Calu3 (cell line): Measurements from ENCODE around the gene ZNF275. TPM values are rescaled to one million over a fixed set of nuclear protein-coding genes. Genes with fewer than 3 reads are reported as not detected.

ENCODE experiments used
- BruUV-seq: library from RNA; stranded (reverse); fragments of 400-500 nt; replicated peaks from 2 replicates; lab custom pipeline; 2021; lab: Mats Ljungman, UMichigan
- CTCF ChIA-PET: fragments of 300-600 bp; sonication (Branson Sonifier 250); formaldehyde crosslinking; loops from one replicate; lab custom pipeline; 2022; ENCODE audit warnings: antibody characterized with exemption; lab: Charles Lee
- DNase-seq: peaks from one replicate; pipeline ENCODE4 v3.0.0; 2022
- H3K27ac Mint-ChIP-seq: one replicate; pipeline ENCODE4 v1.8.0; 2022; ENCODE audit warnings: mixed read lengths; ENCODE audit not compliant: unreplicated experiment
- H3K27me3 Mint-ChIP-seq: one replicate; pipeline ENCODE4 v1.8.0; 2022; ENCODE audit warnings: mixed read lengths; ENCODE audit not compliant: unreplicated experiment
- H3K36me3 Mint-ChIP-seq: one replicate; pipeline ENCODE4 v1.8.0; 2022; ENCODE audit warnings: mild to moderate bottlenecking, moderate library complexity, mixed read lengths; ENCODE audit not compliant: insufficient read depth, unreplicated experiment
- H3K4me1 Mint-ChIP-seq: one replicate; pipeline ENCODE4 v1.8.0; 2022; ENCODE audit warnings: mild to moderate bottlenecking, low read depth, mixed read lengths; ENCODE audit not compliant: unreplicated experiment
- H3K4me3 Mint-ChIP-seq: one replicate; pipeline ENCODE4 v1.8.0; 2022; ENCODE audit warnings: mild to moderate bottlenecking, low read depth, moderate library complexity, mixed read lengths; ENCODE audit not compliant: unreplicated experiment
- H3K9me3 Mint-ChIP-seq: one replicate; pipeline ENCODE4 v1.8.0; 2022; ENCODE audit warnings: low read depth, mixed read lengths; ENCODE audit not compliant: unreplicated experiment
- CTCF ChIP-seq: fragments of 200-600 bp; IDR thresholded peaks from one replicate; pipeline ENCODE4 v1.8.0; 2022; ENCODE audit warnings: antibody characterized with exemption; ENCODE audit not compliant: unreplicated experiment
- intact Hi-C: fragments of 100-400 bp; cut with micrococcal nuclease; formaldehyde crosslinking; loops from one replicate; pipeline ENCODE4 v1.10.0; 2022; ENCODE audit not compliant: unreplicated experiment
- total RNA-seq: library from RNA; stranded (reverse); gene quantifications from 2 replicates; pipeline ENCODE4 v1.2.3, GENCODE V29; 2022

ZNF275 gene
- total RNA-seq, 1 experiment from 2014 or later: 6.6 TPM

DNA sequence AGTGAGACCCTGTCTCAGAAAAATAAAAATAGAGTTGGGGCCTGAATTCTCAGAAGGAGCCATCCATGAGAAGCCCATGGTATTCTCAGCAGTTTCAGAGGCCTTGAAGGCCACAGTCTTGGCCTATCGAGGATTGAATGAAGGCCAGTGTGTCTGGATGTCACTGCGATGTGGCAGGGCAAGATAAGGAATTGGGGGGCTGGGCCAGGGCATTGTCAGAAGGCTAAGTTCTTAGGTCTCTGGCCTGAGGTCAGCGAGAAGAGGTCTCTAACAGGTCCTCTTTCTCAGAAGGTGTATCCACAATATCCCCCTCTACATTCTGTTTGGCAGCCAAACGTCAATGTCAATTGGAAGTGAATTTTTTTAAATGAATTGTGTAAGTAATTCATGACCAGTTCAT, 5.7 kb downstream of the ZNF275 start:
- Mint-ChIP-seq H3K27me3 (no peaks in the 10 kb centered on the region), H3K27ac (no peak overlapping the region), H3K4me3 (no peak overlapping the region), H3K36me3 (peaks cover 13% of the 10 kb centered on the region), H3K4me1 (no peaks in the 10 kb centered on the region), H3K9me3 (no peaks in the 10 kb centered on the region)
- no TSS peak for BruUV-seq
- intact Hi-C loops: no loop called here
- CTCF ChIA-PET: no interaction called here
- no peak for TF ChIP-seq CTCF
- DNase-seq: no peak

DNA sequence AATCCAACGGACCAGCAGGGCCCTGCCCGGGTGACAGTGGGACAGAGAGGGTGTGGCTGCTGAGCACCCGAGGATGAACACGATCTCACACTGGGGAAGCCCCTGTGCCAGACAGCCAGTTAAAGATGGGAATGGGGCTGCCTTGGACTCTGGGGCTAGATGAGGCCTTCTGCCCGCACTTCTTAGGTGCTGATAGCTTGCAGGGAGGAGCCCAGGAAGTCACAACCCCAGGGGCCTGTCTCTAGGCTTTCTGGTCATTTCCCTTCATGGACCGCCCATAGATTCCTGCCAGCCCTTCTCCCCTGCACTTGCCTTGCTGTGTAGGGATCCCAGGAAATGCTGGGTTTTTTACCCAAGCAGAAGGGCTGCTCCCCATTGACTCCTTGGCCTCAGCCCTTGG, 6.2 kb downstream of the ZNF275 start:
- intact Hi-C loops: no loop called here
- BruUV-seq: no TSS peak
- DNase-seq: no peak
- TF ChIP-seq CTCF: no peak
- no peaks in the 10 kb centered on the region for H3K9me3 Mint-ChIP-seq
- no peaks in the 10 kb centered on the region for H3K27me3 Mint-ChIP-seq
- H3K4me3 Mint-ChIP-seq: no peak overlapping the region
- H3K36me3 Mint-ChIP-seq: peaks cover 12% of the 10 kb centered on the region
- CTCF ChIA-PET: no interaction called here
- no peak overlapping the region for H3K27ac Mint-ChIP-seq
- H3K4me1 Mint-ChIP-seq: no peaks in the 10 kb centered on the region

GRCh38 chrX:153342762-153343558, 9.0 kb downstream of the ZNF275 start:
- Mint-ChIP-seq H3K36me3 (peaks cover 14% of the 10 kb centered on the region), H3K27ac (no peak overlapping the region), H3K9me3 (no peaks in the 10 kb centered on the region), H3K4me3 (no peak overlapping the region), H3K4me1 (no peaks in the 10 kb centered on the region), H3K27me3 (no peaks in the 10 kb centered on the region)
- intact Hi-C loops: no loop called here
- no peak for TF ChIP-seq CTCF
- BruUV-seq: no TSS peak
- CTCF ChIA-PET: no interaction called here
- DNase-seq: no peak

DNA sequence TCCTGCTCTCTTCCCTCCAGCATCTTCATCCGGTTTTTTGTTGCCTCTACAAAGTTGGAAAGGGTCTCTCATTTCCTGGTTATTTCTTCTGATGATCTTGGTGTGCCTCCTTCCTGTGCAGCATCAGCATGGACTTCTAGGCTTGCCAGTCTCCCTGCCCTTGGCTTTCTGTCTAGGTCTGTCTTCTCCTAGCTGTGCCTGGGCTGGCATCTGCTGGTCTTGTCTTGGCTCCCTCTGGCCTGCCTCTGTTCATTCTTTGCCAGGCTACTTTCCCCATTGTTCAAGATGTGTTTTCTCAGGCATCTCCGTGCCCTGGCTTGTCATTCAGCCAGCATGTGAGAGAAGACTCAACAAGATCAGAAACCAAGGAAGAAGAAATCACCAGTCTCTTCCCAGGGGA, 9.7 kb downstream of the ZNF275 start:
- no peak for TF ChIP-seq CTCF
- Mint-ChIP-seq H3K36me3 (peaks cover 14% of the 10 kb centered on the region), H3K4me1 (no peaks in the 10 kb centered on the region), H3K27ac (no peak overlapping the region), H3K27me3 (no peaks in the 10 kb centered on the region), H3K4me3 (no peak overlapping the region), H3K9me3 (no peaks in the 10 kb centered on the region)
- DNase-seq: no peak
- CTCF ChIA-PET: no interaction called here
- intact Hi-C loops: no loop called here
- BruUV-seq: no TSS peak
